GM06990 (cell line): ENCODE measurements around the gene RABL3.
"Not testable (repeated sequence)": the region's sequence is repeated elsewhere in the genome, so short reads cannot be mapped to it uniquely, and the experiment has no call there.

Experiments
- DNase-seq: peaks from one replicate; pipeline ENCODE4 v3.0.0-alpha.2; 2011; ENCODE audit not compliant: insufficient read length; ENCODE audit errors: extremely low read depth
- H3K27me3 ChIP-seq: replicated peaks from 2 replicates; pipeline ENCODE4 v1.6.0; 2011; ENCODE audit warnings: low read length; ENCODE audit not compliant: control insufficient read depth, insufficient read depth
- H3K36me3 ChIP-seq: 2 replicates; pipeline ENCODE4 v1.5.1; 2011; ENCODE audit warnings: low read length; ENCODE audit not compliant: control insufficient read depth, insufficient read depth
- H3K4me3 ChIP-seq: replicated peaks from 2 replicates; pipeline ENCODE4 v1.5.1; 2011; ENCODE audit warnings: low read depth, mild to moderate bottlenecking, control low read depth, low read length
- CTCF ChIP-seq: IDR thresholded peaks from 2 replicates; pipeline ENCODE4 v1.5.1; 2011; ENCODE audit warnings: low read length, control low read depth, mild to moderate bottlenecking, inconsistent platforms; ENCODE audit not compliant: insufficient read depth, poor library complexity, severe bottlenecking

The RABL3 gene

GRCh38 chr3:120766576-120766975 is 24.3 kb upstream of the RABL3 start:
- Histone ChIP-seq H3K4me3 (no peak overlapping the region), H3K36me3 (no peaks in the 10 kb centered on the region; the same call in 1 of the 2 replicates), H3K27me3 (no peaks in the 10 kb centered on the region)
- no peak for TF ChIP-seq CTCF
- DNase-seq = no peak

- no peak for TF ChIP-seq CTCF
- DNase-seq = peak; percentile 18
- Histone ChIP-seq H3K36me3 (no peaks in the 10 kb centered on the region; the same call in 1 of the 2 replicates), H3K27me3 (no peaks in the 10 kb centered on the region), H3K4me3 (no peak overlapping the region)
Observed at GRCh38 chr3:120765830-120766493, 23.6 kb upstream of the RABL3 start.

- Histone ChIP-seq H3K36me3 (no peaks in the 10 kb centered on the region), H3K4me3 (no peak overlapping the region), H3K27me3 (no peaks in the 10 kb centered on the region)
- no peak for DNase-seq
- no peak for TF ChIP-seq CTCF
Observed at GRCh38 chr3:120764206-120764605, 21.9 kb upstream of the RABL3 start.

GRCh38 chr3:120763601-120764000 is 21.3 kb upstream of the RABL3 start:
- no peak overlapping the region for H3K4me3 ChIP-seq
- H3K36me3 ChIP-seq = no peaks in the 10 kb centered on the region
- DNase-seq = no peak
- no peaks in the 10 kb centered on the region for H3K27me3 ChIP-seq
- TF ChIP-seq CTCF = no peak

- Histone ChIP-seq H3K36me3 (no peaks in the 10 kb centered on the region), H3K4me3 (no peak overlapping the region)
- TF ChIP-seq CTCF = no peak
Observed at GRCh38 chr3:120762615-120763014, 20.3 kb upstream of the RABL3 start.

GRCh38 chr3:120758551-120758950 is 16.2 kb upstream of the RABL3 start:
- not testable (repeated sequence) for DNase-seq, H3K4me3 ChIP-seq, H3K27me3 ChIP-seq, H3K36me3 ChIP-seq

More at GRCh38 chr3:120762615-120763014, 20.3 kb upstream of the RABL3 start:
- DNase-seq = no peak
- H3K27me3 ChIP-seq = no peaks in the 10 kb centered on the region
